ENCODE measurements around the gene CDK4.

GRCh38 chr12:57725851-57726150 is 26.3 kb downstream of the CDK4 start:
- TF ChIP-seq CTCF (IDR thresholded peaks at IDR 0.05) (no peak), POLR2A (IDR thresholded peaks at IDR 0.05) (no peak)

Data from tibial nerve (tissue), 3 donors.